Stomach (tissue), 9 donors: ENCODE measurements around the gene TFRC. TPM values are rescaled to one million over a fixed set of nuclear protein-coding genes. Genes with fewer than 3 reads are reported as not detected.
"Not testable (repeated sequence)": the region's sequence is repeated elsewhere in the genome, so short reads cannot be mapped to it uniquely, and the experiment has no call there.

ENCODE experiments used
- DNase-seq, 2 donors: peaks; one replicate each; pipeline versions ENCODE4 v3.0.0 to v3.0.0-alpha.2; 2013 to 2019
- H3K27ac ChIP-seq, 5 donors: fragments of 200-600 bp in 4 of 5; sonication (generic) in 4 of 5; one replicate each; pipeline ENCODE4 v1.5.1; 2013 to 2019; ENCODE audit warnings: mild to moderate bottlenecking in 1 of 5, moderate library complexity in 1 of 5
- H3K27me3 ChIP-seq, 3 donors: fragments of 200-600 bp; sonication (generic); one replicate each; pipeline ENCODE4 v1.5.1; 2017 to 2019; ENCODE audit warnings: mixed run types in 1 of 3
- H3K36me3 ChIP-seq, 4 donors: fragments of 200-600 bp; sonication (generic); 1 replicate in 3 of 4; 2 replicates in 1 of 4; pipeline ENCODE4 v1.5.1; 2016 to 2019
- H3K4me1 ChIP-seq, 4 donors: fragments of 200-600 bp; sonication (generic); one replicate each; pipeline ENCODE4 v1.5.1; 2016 to 2019
- H3K4me3 ChIP-seq, 4 donors: fragments of 200-600 bp; sonication (generic) in 3 of 4; one replicate each; pipeline ENCODE4 v1.5.1; 2016 to 2019; ENCODE audit warnings: mild to moderate bottlenecking in 1 of 4
- H3K9me3 ChIP-seq, 4 donors: fragments of 200-600 bp; sonication (generic); one replicate each; pipeline ENCODE4 v1.5.1; 2016 to 2019
- CTCF ChIP-seq, 7 experiments: fragments of 450-650 bp in 4 of 7; fragments of 200-600 bp in 3 of 7; sonication (generic) in 3 of 7; IDR thresholded peaks; one replicate each; pipeline ENCODE4 v1.5.1; 2016 to 2019; ENCODE audit warnings: antibody characterized with exemption in 7 of 7, control low read depth in 2 of 7, mild to moderate bottlenecking in 1 of 7
- EP300 ChIP-seq: sonication (generic); formaldehyde crosslinking; IDR thresholded peaks from one replicate; pipeline ENCODE4 v1.6.1; 2017; ENCODE audit warnings: antibody characterized with exemption
- POLR2A ChIP-seq, 4 donors: fragments of 450-650 bp; IDR thresholded peaks; one replicate each; pipeline ENCODE4 v1.6.1; 2016; ENCODE audit warnings: antibody characterized with exemption in 4 of 4, control low read depth in 2 of 4, mild to moderate bottlenecking in 1 of 4, moderate library complexity in 1 of 4
- POLR2AphosphoS5 ChIP-seq, 3 donors: sonication (generic); formaldehyde crosslinking; IDR thresholded peaks; one replicate each; pipeline ENCODE4 v1.6.1; 2016; ENCODE audit warnings: antibody characterized with exemption in 3 of 3
- WGBS, 5 donors: extraction: QIAGEN DNeasy Blood & Tissue Kit in 3 of 5; methylation state at CpG; one replicate each; pipeline versions ENCODE4 v1.1.5 to v1.1.7; 2013 to 2018; 5-methylcytosine and 5-hydroxymethylcytosine counted together
- intact Hi-C: fragments of 100-400 bp; cut with DNase I; formaldehyde crosslinking; loops from one replicate; pipeline ENCODE4 v1.15.1; 2023; ENCODE audit warnings: low total_unique reads
- polyA plus RNA-seq, 3 donors: library from polyadenylated mRNA; stranded (reverse); fragments of 200-250 nt; gene quantifications; one replicate each; pipeline ENCODE4 v1.2.3, GENCODE V29; 2013
- total RNA-seq, 5 donors: library from RNA; depleted of rRNA; stranded (reverse); fragments of >200 nt; gene quantifications; one replicate each; pipeline versions ENCODE4 v1.1.0 to v1.2.3, GENCODE V29; 2014 to 2016
- donor health status: healthy with polysubstance abuse.
- donor health status: Bipolar disorder and iron deficiency.
- donor health status: healthy.

Gene TFRC
- total and polyA plus RNA-seq, 8 donors, result 5.5 to 289 (median 42.1) TPM

GRCh38 chr3:196039359-196039758 lies 42.5 kb downstream of the TFRC start:
- Histone ChIP-seq H3K27ac (no peak overlapping the region), H3K9me3 (peaks cover 0 to 12% (median 8%) of the 10 kb centered on the region in 4 donors), H3K27me3 (no peaks in the 10 kb centered on the region), H3K4me3 (no peak overlapping the region), H3K36me3 (no peaks in the 10 kb centered on the region), H3K4me1 (no peaks in the 10 kb centered on the region)
- no peak for TF ChIP-seq EP300
- no peak for TF ChIP-seq CTCF (IDR thresholded peaks at IDR 0.05)
- no peak for TF ChIP-seq POLR2A (IDR thresholded peaks at IDR 0.05)
- TF ChIP-seq POLR2AphosphoS5 (IDR thresholded peaks at IDR 0.05), result no peak
- intact Hi-C loops, result no loop called here
- no peak for DNase-seq
- 84 to 97% (median 95%) methylated on average over 2 of the region's 2 CpGs for WGBS, 5 donors

GRCh38 chr3:196026059-196026458 lies 55.8 kb downstream of the TFRC start:
- 20 to 33% (median 24%) methylated on average over 10 of the region's 10 CpGs for WGBS, 5 donors
- intact Hi-C loops, result not testable (repeated sequence)

GRCh38 chr3:196024968-196025367 lies 56.9 kb downstream of the TFRC start:
- no peak for DNase-seq
- no peak for TF ChIP-seq POLR2AphosphoS5 (IDR thresholded peaks at IDR 0.05)
- TF ChIP-seq EP300, result no peak
- Histone ChIP-seq H3K27ac (no peak overlapping the region), H3K9me3 (no peaks in the 10 kb centered on the region), H3K4me1 (no peaks in the 10 kb centered on the region), H3K36me3 (no peaks in the 10 kb centered on the region), H3K4me3 (no peak overlapping the region), H3K27me3 (peaks cover 0 to 6% (median 0%) of the 10 kb centered on the region in 3 donors)
- intact Hi-C loops, result no loop called here
- 69 to 87% (median 82%) methylated on average over 12 of the region's 12 CpGs for WGBS, 5 donors

More at GRCh38 chr3:196026059-196026458, 55.8 kb downstream of the TFRC start:
- not testable (repeated sequence) for H3K4me1 ChIP-seq, H3K9me3 ChIP-seq, H3K27ac ChIP-seq, H3K27me3 ChIP-seq, H3K4me3 ChIP-seq, H3K36me3 ChIP-seq
- peak in 3 of 7 experiments; percentile 39 to 49 (median 39) for TF ChIP-seq CTCF (IDR thresholded peaks at IDR 0.05)
- peak; percentile 30 to 46 for DNase-seq

- H3K27me3 ChIP-seq, result peaks cover 0 to 3% (median 0%) of the 10 kb centered on the region in 3 donors
- TF ChIP-seq POLR2A (IDR thresholded peaks at IDR 0.05) (no peak), EP300 (no peak), POLR2AphosphoS5 (IDR thresholded peaks at IDR 0.05) (no peak), CTCF (IDR thresholded peaks at IDR 0.05) (no peak)
Observed at GRCh38 chr3:196023947-196024346, 57.9 kb downstream of the TFRC start.

GRCh38 chr3:196022499-196022878 lies 59.4 kb downstream of the TFRC start:
- H3K9me3 ChIP-seq, H3K4me3 ChIP-seq, H3K27ac ChIP-seq, H3K27me3 ChIP-seq, DNase-seq, H3K4me1 ChIP-seq, intact Hi-C loops, H3K36me3 ChIP-seq: not testable (repeated sequence)
- WGBS, 5 donors, result 70 to 79% (median 76%) methylated on average over 8 of the region's 8 CpGs

More at GRCh38 chr3:196023947-196024346, 57.9 kb downstream of the TFRC start:
- 65 to 77% (median 76%) methylated on average over 8 of the region's 8 CpGs for WGBS, 5 donors
- intact Hi-C loops, result no loop called here
- no peak overlapping the region for H3K4me3 ChIP-seq
- H3K27ac ChIP-seq, result no peak overlapping the region
- H3K4me1 ChIP-seq, result no peaks in the 10 kb centered on the region
- H3K9me3 ChIP-seq, result no peaks in the 10 kb centered on the region
- DNase-seq, result no peak
- no peaks in the 10 kb centered on the region for H3K36me3 ChIP-seq
